ENCODE data around the gene ISYNA1.

ISYNA1 gene

GRCh38 chr19:18392417-18392816 is 45.5 kb downstream of the ISYNA1 start:
- DNase-seq (ENCODE audit: low spot score), result no peak

DNA sequence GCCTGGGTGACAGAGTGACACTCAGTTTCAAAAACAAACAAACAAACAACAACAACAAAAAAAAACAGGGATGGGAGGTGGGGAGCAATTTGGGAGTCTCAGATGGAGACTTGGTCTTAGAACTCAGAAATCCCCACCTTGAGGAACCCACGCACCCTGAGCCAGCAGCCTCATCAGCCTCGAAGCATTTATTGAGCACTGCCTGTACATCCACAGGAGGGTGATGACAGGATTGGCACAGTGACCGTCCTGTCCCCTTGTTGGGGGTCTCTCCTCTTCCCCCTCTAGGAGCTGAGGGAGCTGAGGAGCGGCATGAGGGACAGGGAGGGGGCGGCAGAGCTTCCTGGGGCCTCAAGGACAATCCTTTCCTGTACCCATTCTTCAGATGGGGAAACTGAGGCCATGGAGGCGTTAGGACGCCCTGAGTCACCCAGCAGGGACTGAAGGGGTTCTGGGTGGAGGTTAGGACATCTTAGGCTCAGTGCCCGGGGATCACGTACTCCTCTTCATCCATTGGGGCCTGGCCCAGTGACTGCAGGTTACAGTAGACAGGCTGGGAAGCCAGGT is 46.3 kb downstream of the ISYNA1 start:
- no peak for DNase-seq (ENCODE audit: low spot score)

DNA sequence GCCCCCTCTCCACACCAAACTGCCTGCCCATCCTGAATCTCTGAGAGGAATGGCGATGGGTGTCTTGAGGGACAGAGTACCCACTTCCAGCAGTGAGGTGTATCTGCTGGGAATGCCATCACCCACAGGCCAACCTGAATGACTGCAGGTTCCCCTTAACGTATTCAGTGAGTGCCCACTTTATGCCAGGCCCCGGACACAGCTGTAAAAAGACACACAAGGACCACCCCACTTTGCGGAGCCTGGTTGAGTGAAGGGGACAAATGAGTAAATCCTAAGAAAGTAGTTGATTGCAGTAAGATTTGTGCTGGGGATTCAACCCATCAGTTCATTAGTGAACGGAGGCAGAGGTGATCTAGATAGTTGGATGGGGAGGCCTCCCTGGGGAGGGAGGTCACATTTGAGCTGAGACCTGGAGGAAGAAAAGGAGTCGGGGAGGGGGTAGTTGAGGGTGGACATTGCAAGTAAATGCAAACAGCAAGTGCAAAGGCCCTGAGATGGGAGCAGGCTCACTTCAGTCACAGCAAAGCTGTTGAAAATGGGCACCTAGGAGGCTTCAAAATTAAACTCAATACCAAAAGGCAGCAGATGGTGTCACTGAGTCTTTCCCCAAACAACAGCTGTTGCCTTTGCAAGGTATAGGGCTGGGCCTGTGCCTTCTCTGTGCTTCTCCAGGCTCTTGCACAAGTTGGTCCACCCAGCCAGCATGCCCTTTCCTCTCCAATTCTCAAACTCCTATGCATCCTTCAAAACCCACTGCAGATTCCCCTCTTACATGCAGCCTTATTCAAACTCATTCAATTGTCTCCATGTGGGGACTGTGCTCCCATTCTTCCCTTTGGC is 47.6 kb downstream of the ISYNA1 start:
- DNase-seq (ENCODE audit: low spot score), result no peak

GRCh38 chr19:18389726-18390064 is 48.2 kb downstream of the ISYNA1 start:
- DNase-seq (ENCODE audit: low spot score), result no peak

DNA sequence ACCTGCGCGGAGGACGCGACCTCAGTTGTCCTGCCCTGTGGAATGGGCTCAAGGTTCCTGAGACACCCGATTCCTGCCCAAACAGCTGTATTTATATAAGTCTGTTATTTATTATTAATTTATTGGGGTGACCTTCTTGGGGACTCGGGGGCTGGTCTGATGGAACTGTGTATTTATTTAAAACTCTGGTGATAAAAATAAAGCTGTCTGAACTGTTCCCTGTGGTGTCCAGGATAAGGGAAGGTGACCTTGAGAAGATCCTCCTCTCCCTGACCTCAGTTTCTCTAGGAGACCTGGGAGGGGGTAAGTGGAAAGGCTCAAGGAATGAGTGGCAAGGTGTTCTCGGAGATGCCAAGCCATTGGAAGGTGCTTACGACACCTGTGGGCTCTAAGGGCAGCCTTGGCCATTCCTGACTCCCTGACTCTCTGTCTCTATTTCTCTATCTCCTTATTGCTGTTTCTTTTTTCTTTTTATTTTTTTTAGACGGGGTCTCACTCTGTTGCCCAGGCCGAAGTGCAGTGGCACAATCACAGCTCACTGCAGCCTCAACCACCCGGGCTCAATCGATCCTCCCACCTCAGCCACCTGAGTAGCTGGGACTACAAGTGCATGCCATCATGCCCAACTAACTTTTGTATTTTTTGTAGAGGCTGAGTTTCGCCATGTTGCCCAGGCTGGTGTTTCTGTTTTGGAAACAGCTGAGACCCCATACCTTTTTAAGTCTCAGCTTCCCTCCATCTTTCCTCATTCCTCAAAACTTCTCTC is 48.8 kb downstream of the ISYNA1 start:
- no peak for DNase-seq (ENCODE audit: low spot score)

- peak; percentile 92 for DNase-seq (ENCODE audit: low spot score)
These were observed 49.6 kb downstream of the ISYNA1 start for GRCh38 chr19:18388100-18388959.

- DNase-seq (ENCODE audit: low spot score), result no peak
These were observed 51.2 kb downstream of the ISYNA1 start for GRCh38 chr19:18386543-18387271.

DNA sequence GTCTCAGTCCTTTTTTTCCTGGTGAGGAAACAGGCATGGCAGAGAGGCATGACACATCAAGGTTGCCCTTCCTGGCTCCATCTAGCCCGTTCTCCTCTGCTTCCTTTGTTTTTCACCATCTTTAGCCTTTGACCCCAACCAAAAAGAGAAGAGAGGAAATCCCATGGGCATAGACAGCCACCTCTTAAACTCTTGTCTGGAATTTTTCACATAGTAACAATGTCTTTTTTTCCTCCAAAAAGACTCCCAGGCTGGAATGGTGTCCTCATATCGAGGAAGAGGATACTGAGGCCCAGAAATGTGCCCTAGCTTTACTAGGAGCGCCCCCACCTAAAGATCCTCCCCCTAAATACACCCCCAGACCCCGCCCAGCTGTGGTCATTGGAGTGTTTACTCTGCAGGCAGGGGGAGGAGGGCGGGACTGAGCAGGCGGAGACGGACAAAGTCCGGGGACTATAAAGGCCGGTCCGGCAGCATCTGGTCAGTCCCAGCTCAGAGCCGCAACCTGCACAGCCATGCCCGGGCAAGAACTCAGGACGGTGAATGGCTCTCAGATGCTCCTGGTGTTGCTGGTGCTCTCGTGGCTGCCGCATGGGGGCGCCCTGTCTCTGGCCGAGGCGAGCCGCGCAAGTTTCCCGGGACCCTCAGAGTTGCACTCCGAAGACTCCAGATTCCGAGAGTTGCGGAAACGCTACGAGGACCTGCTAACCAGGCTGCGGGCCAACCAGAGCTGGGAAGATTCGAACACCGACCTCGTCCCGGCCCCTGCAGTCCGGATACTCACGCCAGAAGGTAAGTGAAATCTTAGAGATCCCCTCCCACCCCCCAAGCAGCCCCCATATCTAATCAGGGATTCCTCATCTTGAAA is 52.0 kb downstream of the ISYNA1 start, which contains the start of gene GDF15:
Gene GDF15, plus strand, starts transcription at position 484 of the 868 bp plus-strand sequence. Its CDS starts 32 bp downstream, at position 516.
- peak; percentile 83 for DNase-seq (ENCODE audit: low spot score)

- no peak for DNase-seq (ENCODE audit: low spot score)
These were observed 52.6 kb downstream of the ISYNA1 start for GRCh38 chr19:18385359-18385674.

DNA sequence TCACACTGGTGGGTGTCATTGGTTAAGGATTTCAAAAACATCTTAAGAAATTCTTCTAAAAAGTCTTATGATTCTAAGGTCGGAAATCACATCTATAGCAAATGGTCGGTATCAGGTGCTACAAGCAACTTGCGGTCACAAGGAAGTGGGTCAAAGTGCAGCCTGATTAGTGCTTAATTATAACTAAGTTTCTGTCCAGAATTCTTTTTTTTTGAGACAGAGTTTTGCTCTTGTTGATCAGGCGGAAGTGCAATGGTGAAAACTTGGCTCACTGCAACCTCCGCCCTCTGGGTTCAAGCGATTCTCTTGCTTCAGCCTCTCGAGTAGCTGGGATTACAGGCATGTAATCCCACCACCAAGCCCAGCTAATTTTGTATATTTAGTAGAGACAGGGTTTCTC is 53.2 kb downstream of the ISYNA1 start:
- DNase-seq (ENCODE audit: low spot score), result no peak
